AG04450 (cell line): Measurements from ENCODE around the gene TAF4. TPM values are rescaled to one million over a fixed set of nuclear protein-coding genes. Genes with fewer than 3 reads are reported as not detected.

ENCODE experiments used
- CTCF ChIA-PET: fragments of 300-600, 350-600 bp; formaldehyde crosslinking; extraction: SDS; loops from one replicate; lab custom pipeline; 2022; ENCODE audit warnings: antibody characterized with exemption, inconsistent platforms; lab: Charles Lee
- POLR2A ChIA-PET: fragments of 350-600 bp; formaldehyde crosslinking; extraction: SDS; loops from one replicate; lab custom pipeline; 2021; ENCODE audit warnings: antibody characterized with exemption, inconsistent platforms; lab: Yijun Ruan, JAX
- DNase-seq: peaks from one replicate; pipeline ENCODE4 v3.0.0-alpha.2; 2011; ENCODE audit warnings: low read depth, low spot score
- H3K27ac ChIP-seq: one replicate; pipeline ENCODE4 v1.5.1; 2012; ENCODE audit warnings: low read depth, low read length, control low read depth
- H3K27me3 ChIP-seq: one replicate; pipeline ENCODE4 v1.6.0; 2012; ENCODE audit warnings: low read length; ENCODE audit not compliant: control insufficient read depth, insufficient read depth
- H3K4me3 ChIP-seq: 2 replicates; pipeline ENCODE4 v1.5.1; 2011; ENCODE audit warnings: mild to moderate bottlenecking, low read depth, low read length, control low read depth
- H3K9me3 ChIP-seq: 2 replicates; pipeline ENCODE4 v1.5.1; 2012; ENCODE audit warnings: low read length; ENCODE audit not compliant: control insufficient read depth, insufficient read depth
- CTCF ChIP-seq: IDR thresholded peaks from 2 replicates; pipeline ENCODE4 v1.5.1; 2011; ENCODE audit warnings: low read depth, low read length, control low read depth, inconsistent platforms
- polyA plus RNA-seq: library from polyadenylated mRNA; depleted of rRNA; stranded (reverse); fragments of >200 nt; gene quantifications from 2 replicates; pipeline ENCODE4 v1.2.3, GENCODE V29; 2011

The TAF4 gene
- polyA plus RNA-seq, 1 experiment = 2.7 TPM

GRCh38 chr20:61979090-61979489, 86.6 kb downstream of the TAF4 start:
- no peak overlapping the region for H3K4me3 ChIP-seq
- H3K27ac ChIP-seq = no peak overlapping the region
- POLR2A ChIA-PET = no interaction called here
- no peaks in the 10 kb centered on the region for H3K27me3 ChIP-seq
- CTCF ChIA-PET = no interaction called here
- TF ChIP-seq CTCF = no peak
- no peak for DNase-seq
- peaks cover 4% of the 10 kb centered on the region; the same call in 1 of the 2 replicates for H3K9me3 ChIP-seq

- no peak for TF ChIP-seq CTCF
- H3K27ac ChIP-seq = no peak overlapping the region
- no peak overlapping the region for H3K4me3 ChIP-seq
- H3K9me3 ChIP-seq = peaks cover 4% of the 10 kb centered on the region; the same call in 1 of the 2 replicates
- no peaks in the 10 kb centered on the region for H3K27me3 ChIP-seq
- ChIA-PET POLR2A (no interaction called here), CTCF (no interaction called here)
- no peak for DNase-seq
Observed at GRCh38 chr20:61978491-61978890, 87.2 kb downstream of the TAF4 start.

- no peak overlapping the region for H3K27ac ChIP-seq
- no peak for DNase-seq
- peaks cover 7% of the 10 kb centered on the region for H3K9me3 ChIP-seq
- CTCF ChIA-PET = no interaction called here
- H3K4me3 ChIP-seq = no peak overlapping the region
- POLR2A ChIA-PET = no interaction called here
- H3K27me3 ChIP-seq = no peaks in the 10 kb centered on the region
- no peak for TF ChIP-seq CTCF
Observed at GRCh38 chr20:61977419-61977786, 88.3 kb downstream of the TAF4 start.

- POLR2A ChIA-PET = no interaction called here
- Histone ChIP-seq H3K27ac (no peak overlapping the region), H3K9me3 (peaks cover 10% of the 10 kb centered on the region), H3K4me3 (no peak overlapping the region), H3K27me3 (no peaks in the 10 kb centered on the region)
- CTCF ChIA-PET = interaction anchor here (0.7 kb wide), 1 partner anchor 180 kb away, joined by 10 read pairs; no protein-coding TSS in a partner anchor
- no peak for TF ChIP-seq CTCF
- no peak for DNase-seq
Observed at GRCh38 chr20:61976644-61977418, 88.8 kb downstream of the TAF4 start.

GRCh38 chr20:61976263-61976643, 89.4 kb downstream of the TAF4 start:
- POLR2A ChIA-PET = no interaction called here
- Histone ChIP-seq H3K27me3 (no peaks in the 10 kb centered on the region), H3K4me3 (no peak overlapping the region), H3K9me3 (peaks cover 10% of the 10 kb centered on the region), H3K27ac (no peak overlapping the region)
- DNase-seq = no peak
- no peak for TF ChIP-seq CTCF
- CTCF ChIA-PET = interaction anchor here (0.7 kb wide), 1 partner anchor 180 kb away, joined by 10 read pairs; no protein-coding TSS in a partner anchor
